NCI-H82 treated with DMSO at 0.1 percent for 48 hours (cell line): ENCODE data around the gene SYCN.

ENCODE experiments used
- DNase-seq: peaks from one replicate; lab custom pipeline; 2025; ENCODE audit not compliant: unreplicated experiment; lab: John Stamatoyannopoulos, UW

SYCN gene

GRCh38 chr19:39196320-39196719 is 7.7 kb downstream of the SYCN start:
- DNase-seq, result no peak

- DNase-seq, result no peak
Observed at GRCh38 chr19:39195755-39196154, 8.3 kb downstream of the SYCN start.

- DNase-seq, result no peak
Observed at GRCh38 chr19:39194832-39195542, 9.1 kb downstream of the SYCN start.

DNA sequence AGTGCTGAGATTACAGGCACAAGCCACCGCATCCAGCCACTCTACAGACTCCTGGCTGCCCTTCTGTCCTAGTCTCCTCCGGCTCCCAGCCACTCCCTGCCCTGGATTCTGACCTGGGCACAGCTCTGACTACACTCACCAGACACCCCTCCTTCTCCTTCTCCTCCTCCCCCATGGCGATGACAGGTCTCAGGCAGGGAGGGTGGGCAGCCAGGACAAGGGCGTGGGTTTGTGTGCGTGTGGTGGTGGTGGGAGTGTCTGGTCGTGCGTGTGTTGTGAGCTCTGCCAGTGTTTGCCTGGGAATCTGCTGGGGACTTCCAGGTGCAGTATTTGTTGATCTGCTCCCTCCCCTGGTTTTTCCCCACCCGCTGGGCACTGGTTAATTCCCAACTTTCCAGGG is 10.3 kb downstream of the SYCN start:
- DNase-seq, result no peak

GRCh38 chr19:39192846-39193245 is 11.2 kb downstream of the SYCN start:
- DNase-seq, result no peak

- no peak for DNase-seq
Observed at GRCh38 chr19:39190768-39191167, 13.3 kb downstream of the SYCN start.

DNA sequence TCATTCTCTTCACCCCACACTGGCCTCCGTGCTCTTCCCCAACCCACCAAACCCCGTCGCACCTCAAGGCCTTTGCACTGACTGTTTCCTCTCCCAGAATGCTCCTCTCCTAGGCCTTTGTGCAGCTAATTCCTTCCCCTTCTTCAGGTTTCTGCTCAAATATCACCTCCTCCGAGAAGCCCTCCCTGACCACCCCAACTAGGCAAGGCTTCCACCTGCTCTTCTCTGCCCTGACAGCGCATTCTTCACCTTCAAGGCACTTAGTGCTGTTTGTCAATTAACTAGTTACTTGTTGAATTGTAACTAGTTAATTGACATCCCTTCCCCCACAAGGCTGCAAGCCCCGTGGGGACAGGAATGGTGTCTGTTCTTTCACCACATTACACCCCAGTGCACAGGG is 15.1 kb downstream of the SYCN start:
- DNase-seq, result no peak

GRCh38 chr19:39187552-39187943 is 16.5 kb downstream of the SYCN start:
- DNase-seq, result no peak

- no peak for DNase-seq
Observed at GRCh38 chr19:39186391-39186790, 17.7 kb downstream of the SYCN start.

GRCh38 chr19:39183104-39183503 is 21.0 kb downstream of the SYCN start:
- no peak for DNase-seq

GRCh38 chr19:39182174-39182505 is 21.9 kb downstream of the SYCN start:
- no peak for DNase-seq

GRCh38 chr19:39181500-39182173 is 22.4 kb downstream of the SYCN start:
- no peak for DNase-seq

DNA sequence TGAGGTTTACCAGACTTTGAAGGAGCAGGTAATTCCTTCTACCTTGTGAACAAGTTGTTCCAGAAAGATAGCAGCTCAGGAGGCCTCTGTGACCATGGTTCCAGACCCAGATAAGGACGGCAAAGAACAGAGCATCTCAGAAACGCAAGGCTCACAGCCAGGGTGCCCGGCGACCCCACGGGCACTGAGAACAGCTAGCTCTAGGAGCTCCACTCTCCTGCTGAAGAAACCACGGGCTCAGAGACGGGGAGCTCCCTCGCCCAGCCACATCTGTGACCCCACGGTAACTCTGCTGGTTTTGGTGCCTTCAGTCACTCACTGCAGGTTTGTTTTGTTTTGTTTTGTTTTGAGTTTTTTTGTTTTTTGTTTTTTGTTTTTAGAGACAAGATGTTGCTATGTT is 23.3 kb downstream of the SYCN start:
- DNase-seq, result no peak

GRCh38 chr19:39179754-39180153 is 24.3 kb downstream of the SYCN start:
- no peak for DNase-seq

- no peak for DNase-seq
Observed at GRCh38 chr19:39178296-39179006, 25.6 kb downstream of the SYCN start.

- no peak for DNase-seq
Observed at GRCh38 chr19:39177736-39178135, 26.3 kb downstream of the SYCN start.

GRCh38 chr19:39177110-39177699 is 26.9 kb downstream of the SYCN start:
- no peak for DNase-seq

GRCh38 chr19:39175564-39175963 is 28.5 kb downstream of the SYCN start:
- no peak for DNase-seq

GRCh38 chr19:39174558-39175544 is 29.2 kb downstream of the SYCN start:
- DNase-seq, result no peak

DNA sequence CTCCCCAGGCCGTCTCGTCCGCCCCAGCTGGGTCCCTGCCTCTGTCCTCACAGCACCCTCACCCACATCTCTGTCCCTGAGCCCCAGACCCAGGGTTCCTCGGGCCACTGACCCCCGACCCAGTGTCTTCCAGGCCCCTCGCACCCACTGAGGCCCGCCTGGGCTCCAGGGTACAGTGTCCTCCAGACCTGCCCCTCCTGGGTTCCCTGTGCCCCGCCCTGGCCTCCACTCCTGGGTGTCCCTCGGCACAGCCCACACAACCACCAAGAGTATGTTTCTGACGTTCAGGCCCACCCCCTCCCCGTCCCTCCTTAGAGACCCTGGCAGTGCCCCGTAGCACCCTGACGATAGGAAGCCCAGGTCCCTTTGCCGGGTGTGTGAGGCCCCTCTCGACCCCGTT is 29.9 kb downstream of the SYCN start:
- no peak for DNase-seq

GRCh38 chr19:39173502-39173991 is 30.5 kb downstream of the SYCN start:
- DNase-seq, result no peak
